Mammary microvascular endothelial cell (primary cell): ENCODE measurements around the gene CABP5. TPM values are rescaled to one million over a fixed set of nuclear protein-coding genes. Genes with fewer than 3 reads are reported as not detected.

Source experiments
- total RNA-seq: library from RNA; depleted of rRNA; stranded (reverse); fragments of >200 nt; gene quantifications from 2 replicates; pipeline ENCODE4 v1.2.3, GENCODE V29; 2015

CABP5 gene
- total RNA-seq: not detected in 2 replicates

GRCh38 chr19:48043675-48044258 lies at the start of gene CABP5:
TSS of gene CABP5 (minus strand) at chr19:48044079. CDS start at chr19:48043922, 157 bp downstream.

GRCh38 chr19:47994209-47994802 lies 49.6 kb downstream of the CABP5 start, which contains the start of gene ELSPBP1:
TSS of gene ELSPBP1 (plus strand) at chr19:47994632. CDS start at chr19:48008668, 14,036 bp downstream.

GRCh38 chr19:47992070-47992469 lies 51.8 kb downstream of the CABP5 start, which contains the start of gene BSPH1:
TSS of gene BSPH1 (minus strand) at chr19:47992170. CDS start at chr19:47992081, 89 bp downstream.

Other genes with a start within 250 kb of the CABP5 start
- not detected in 2 replicates for gene TPRX1, start 239.5 kb downstream of the CABP5 start, total RNA-seq
- gene CRX, start 222.1 kb downstream of the CABP5 start, total RNA-seq: not detected in 2 replicates
- not detected in 2 replicates for gene TPRX2, start 184.8 kb downstream of the CABP5 start, total RNA-seq
- gene SULT2A1, start 157.8 kb downstream of the CABP5 start, total RNA-seq: not detected in 2 replicates
- not detected in 2 replicates for gene BSPH1, start 51.9 kb downstream of the CABP5 start, total RNA-seq
- not detected in 2 replicates for gene ELSPBP1, start 49.4 kb downstream of the CABP5 start, total RNA-seq
- gene PLA2G4C, start 66.7 kb upstream of the CABP5 start, total RNA-seq: 91.2 and 93.5 TPM in 2 replicates
- 50.4 and 81.1 TPM in 2 replicates for gene LIG1, start 126.3 kb upstream of the CABP5 start, total RNA-seq
- 2.8 and 3.1 TPM in 2 replicates for gene ZSWIM9, start 126.6 kb upstream of the CABP5 start, total RNA-seq
- 63.4 and 69.2 TPM in 2 replicates for gene CARD8, start 211.8 kb upstream of the CABP5 start, total RNA-seq
- gene ZNF114, start 226.0 kb upstream of the CABP5 start, total RNA-seq: 1.8 and 1.9 TPM in 2 replicates